H1 (cell line): ENCODE measurements around the gene EHBP1. TPM values are rescaled to one million over a fixed set of nuclear protein-coding genes. Genes with fewer than 3 reads are reported as not detected.

Source experiments
- CTCF ChIA-PET: fragments of 300-600 bp; sonication (Branson Sonifier 250); formaldehyde crosslinking; loops from one replicate; lab custom pipeline; 2021; ENCODE audit not compliant: partially characterized antibody; lab: Charles Lee
- POLR2A ChIA-PET: fragments of 300-600 bp; sonication (Branson Sonifier 250); formaldehyde crosslinking; loops from one replicate; lab custom pipeline; 2021; ENCODE audit warnings: inconsistent platforms; ENCODE audit not compliant: partially characterized antibody; lab: Charles Lee
- DNase-seq, 2 experiments: peaks; one replicate each; pipeline versions ENCODE4 v3.0.0 to v3.0.0-alpha.2; 2010 to 2022; ENCODE audit warnings: low spot score in 2 of 2, low read depth in 1 of 2, mixed read lengths in 1 of 2
- FAIRE-seq: peaks from 2 replicates; lab custom pipeline; 2011; peaks lifted over from hg19 to GRCh38; lab: Jason Lieb, UNC
- H2AFZ ChIP-seq: 2 replicates; pipeline ENCODE4 v1.8.1; 2012; ENCODE audit warnings: low read length, inconsistent platforms
- H2AK5ac ChIP-seq: 2 replicates; pipeline ENCODE4 v1.6.1; 2013; ENCODE audit warnings: low read depth, low read length
- H2BK120ac ChIP-seq: replicated peaks from 2 replicates; pipeline ENCODE3; 2013; ENCODE audit warnings: low read depth, low read length, inconsistent platforms
- H2BK12ac ChIP-seq: 2 replicates; pipeline ENCODE4 v1.6.1; 2013; ENCODE audit warnings: low read depth, low read length
- H2BK15ac ChIP-seq: 2 replicates; pipeline ENCODE4 v1.6.1; 2013; ENCODE audit warnings: low read length
- H2BK20ac ChIP-seq: 2 replicates; pipeline ENCODE4 v1.6.1; 2013; ENCODE audit warnings: low read length
- H2BK5ac ChIP-seq: 2 replicates; pipeline ENCODE4 v1.6.1; 2013; ENCODE audit warnings: low read depth, low read length
- H3K14ac ChIP-seq: 2 replicates; pipeline ENCODE4 v1.6.1; 2013; ENCODE audit warnings: inconsistent platforms; ENCODE audit not compliant: insufficient read length
- H3K18ac ChIP-seq: 2 replicates; pipeline ENCODE4 v1.6.1; 2013; ENCODE audit warnings: low read length; ENCODE audit errors: extremely low read depth
- H3K23ac ChIP-seq: 2 replicates; pipeline ENCODE4 v1.6.1; 2013; ENCODE audit warnings: inconsistent platforms; ENCODE audit not compliant: insufficient read length
- H3K23me2 ChIP-seq: 2 replicates; pipeline ENCODE4 v1.6.1; 2013; ENCODE audit warnings: low read depth, low read length
- H3K27ac ChIP-seq: 2 replicates; pipeline ENCODE4 v1.6.1; 2011; ENCODE audit warnings: low read depth, low read length, inconsistent platforms
- H3K27me3 ChIP-seq, 4 experiments: replicated peaks in 1 of 4; 1 replicate in 1 of 4; 2 replicates in 3 of 4; pipeline versions ENCODE4 v1.6.1 to v1.8.1; 2011 to 2013; ENCODE audit warnings: low read length in 3 of 4, mild to moderate bottlenecking in 3 of 4, inconsistent platforms in 2 of 4, mixed read lengths in 2 of 4, moderate library complexity in 1 of 4; ENCODE audit not compliant: control insufficient read depth in 3 of 4, insufficient read depth in 3 of 4; ENCODE audit errors: extremely low read depth in 1 of 4
- H3K36me3 ChIP-seq, 4 experiments: 2 replicates each; pipeline versions ENCODE4 v1.6.1 to v1.8.1; 2011 to 2013; ENCODE audit warnings: mild to moderate bottlenecking in 4 of 4, low read length in 3 of 4, moderate library complexity in 2 of 4, control low read depth in 1 of 4, inconsistent platforms in 1 of 4; ENCODE audit not compliant: insufficient read depth in 4 of 4, control insufficient read depth in 2 of 4
- H3K4ac ChIP-seq: replicated peaks from 2 replicates; pipeline ENCODE3; 2013; ENCODE audit warnings: low read length, low read depth, mixed read lengths, inconsistent platforms; ENCODE audit not compliant: insufficient read length
- H3K4me1 ChIP-seq, 4 experiments: replicated peaks in 1 of 4; 1 replicate in 1 of 4; 2 replicates in 3 of 4; pipeline versions ENCODE4 v1.6.1 to v1.8.1; 2011 to 2013; ENCODE audit warnings: low read length in 3 of 4, inconsistent platforms in 2 of 4, mixed read lengths in 1 of 4; ENCODE audit not compliant: insufficient read depth in 4 of 4, control insufficient read depth in 3 of 4
- H3K4me2 ChIP-seq, 2 experiments: 2 replicates each; pipeline versions ENCODE4 v1.6.1 to v1.8.1; 2011 to 2013; ENCODE audit warnings: low read depth in 2 of 2, low read length in 2 of 2, control low read depth in 1 of 2, inconsistent platforms in 1 of 2, mild to moderate bottlenecking in 1 of 2; ENCODE audit not compliant: insufficient read depth in 1 of 2
- H3K4me3 ChIP-seq, 4 experiments: fragments of 200-600, 300-600 bp in 1 of 4; sonication (generic), shearing (Covaris generic), sonication (Bioruptor Twin) in 1 of 4; 2 replicates each; pipeline versions ENCODE4 v1.5.1 to v1.8.1; 2011 to 2016; ENCODE audit warnings: low read length in 4 of 4, low read depth in 3 of 4, control low read depth in 2 of 4, inconsistent platforms in 2 of 4, mild to moderate bottlenecking in 2 of 4, mixed read lengths in 1 of 4, moderate library complexity in 1 of 4; ENCODE audit not compliant: insufficient read depth in 2 of 4; ENCODE audit errors: extremely low read depth in 1 of 4
- H3K56ac ChIP-seq: replicated peaks from 2 replicates; pipeline ENCODE3; 2013; ENCODE audit warnings: low read depth, mild to moderate bottlenecking, mixed read lengths, low read length, inconsistent platforms; ENCODE audit not compliant: insufficient read length
- H3K79me1 ChIP-seq: 2 replicates; pipeline ENCODE4 v1.6.1; 2013; ENCODE audit warnings: low read depth, low read length, control low read depth
- H3K79me2 ChIP-seq, 2 experiments: 2 replicates each; pipeline versions ENCODE4 v1.6.1 to v1.8.1; 2012 to 2013; ENCODE audit warnings: low read length in 2 of 2, mild to moderate bottlenecking in 2 of 2, inconsistent platforms in 1 of 2; ENCODE audit not compliant: insufficient read depth in 2 of 2, control insufficient read depth in 1 of 2
- H3K9ac ChIP-seq, 4 experiments: replicated peaks in 1 of 4; 1 replicate in 1 of 4; 2 replicates in 3 of 4; pipeline versions ENCODE4 v1.6.1 to v1.8.1; 2011 to 2013; ENCODE audit warnings: low read depth in 3 of 4, low read length in 3 of 4, control low read depth in 2 of 4, mild to moderate bottlenecking in 2 of 4, moderate library complexity in 2 of 4, inconsistent platforms in 1 of 4; ENCODE audit errors: extremely low read depth in 1 of 4
- H3K9me3 ChIP-seq, 2 experiments: 2 replicates each; pipeline versions ENCODE4 v1.6.1 to v1.8.1; 2012 to 2013; ENCODE audit warnings: mild to moderate bottlenecking in 2 of 2, moderate library complexity in 2 of 2, control low read depth in 1 of 2, inconsistent platforms in 1 of 2, low read depth in 1 of 2, low read length in 1 of 2, mixed read lengths in 1 of 2; ENCODE audit not compliant: insufficient read depth in 2 of 2
- H4K20me1 ChIP-seq, 2 experiments: replicated peaks in 1 of 2; 2 replicates each; pipeline versions ENCODE3 to v1.8.1; 2011 to 2013; ENCODE audit warnings: inconsistent platforms in 2 of 2, low read length in 2 of 2, mild to moderate bottlenecking in 1 of 2; ENCODE audit not compliant: insufficient read depth in 2 of 2, control insufficient read depth in 1 of 2
- H4K5ac ChIP-seq: 2 replicates; pipeline ENCODE4 v1.6.1; 2013; ENCODE audit warnings: low read length, low read depth, mixed read lengths, inconsistent platforms; ENCODE audit not compliant: insufficient read length
- H4K8ac ChIP-seq: 2 replicates; pipeline ENCODE4 v1.8.0; 2013; ENCODE audit warnings: mild to moderate bottlenecking, moderate library complexity, low read length, inconsistent platforms; ENCODE audit not compliant: insufficient read depth; ENCODE audit errors: extremely low read depth
- H4K91ac ChIP-seq: replicated peaks from 2 replicates; pipeline ENCODE3; 2013; ENCODE audit warnings: low read length, mixed read lengths, inconsistent platforms; ENCODE audit not compliant: insufficient read length
- WGBS, 2 experiments: shearing (Covaris generic) in 1 of 2; methylation state at CpG; one replicate each; pipeline versions ENCODE4 v1.1.6 to v1.1.7; 2013 to 2015; ENCODE audit warnings: low lambda C conversion rate in 2 of 2, mixed read lengths in 2 of 2, inconsistent platforms in 1 of 2, low coverage in 1 of 2, missing lambda C conversion rate in 1 of 2; ENCODE audit not compliant: insufficient replicate concordance in 2 of 2, insufficient coverage in 1 of 2, insufficient read length in 1 of 2; ENCODE audit errors: extremely low coverage in 1 of 2, missing lambda C conversion rate in 1 of 2; 5-methylcytosine and 5-hydroxymethylcytosine counted together
- polyA plus RNA-seq, 7 experiments: library from polyadenylated mRNA; depleted of rRNA in 3 of 7; stranded (reverse) in 5 of 7; unstranded in 2 of 7; fragments of >200 nt in 5 of 7; fragments of 200-250 nt in 2 of 7; gene quantifications; 1 replicate in 5 of 7; 2 replicates in 1 of 7; 4 replicates in 1 of 7; pipeline versions ENCODE4 v1.2.1 to v1.2.3, GENCODE V29; 2011 to 2013; ENCODE audit warnings: missing spikeins in 2 of 7, mixed read lengths in 2 of 7
- total RNA-seq: library from RNA; stranded (reverse); fragmentation: NEBNext Ultra II Directional; extraction: Animal tissue kit (Norgen Biotek cat#: 25700); gene quantifications from 2 replicates; pipeline ENCODE4 v1.2.1, GENCODE V29; 2021

The EHBP1 gene
- total and polyA plus RNA-seq, 2 of the 8 experiments (the other 6 are each of a cell fraction or from before 2014, with no cell fraction given), result 12.0 to 64.1 TPM

DNA sequence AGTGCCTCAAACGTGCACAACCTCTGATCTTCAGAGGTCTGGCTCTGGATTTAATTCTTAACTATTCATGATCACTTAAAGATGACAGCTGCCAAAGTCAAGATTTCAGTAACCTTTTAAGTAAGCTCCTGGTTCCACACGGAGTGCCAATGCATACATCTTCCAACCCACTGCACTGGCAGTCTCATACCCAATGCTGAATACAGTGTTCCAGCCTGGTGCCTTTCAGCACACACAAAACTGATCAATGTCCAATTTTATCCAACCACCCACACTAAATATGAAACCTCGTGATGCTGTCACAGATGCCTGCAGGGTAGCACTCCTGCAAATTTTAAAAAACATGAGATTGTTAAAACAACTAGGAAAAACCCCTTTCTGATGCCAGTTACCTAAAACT, 84.0 kb downstream of the EHBP1 start:
- Histone ChIP-seq H3K23me2 (no peaks in the 10 kb centered on the region), H3K9ac (no peak overlapping the region), H2AK5ac (no peak overlapping the region), H3K18ac (no peak overlapping the region), H3K36me3 (no peaks in the 10 kb centered on the region), H4K20me1 (peaks cover 0 to 4% of the 10 kb centered on the region in 2 experiments), H2BK5ac (no peak overlapping the region), H3K4ac (no peak overlapping the region), H3K27ac (no peak overlapping the region), H2BK15ac (no peak overlapping the region), H3K14ac (no peak overlapping the region), H4K91ac (no peak overlapping the region), H3K23ac (no peak overlapping the region), H3K4me1 (no peaks in the 10 kb centered on the region), H3K4me3 (no peak overlapping the region), H3K79me2 (peaks cover 0 to 2% of the 10 kb centered on the region in 2 experiments; a peak in 1 of 4 replicates), H2AFZ (no peak overlapping the region), H2BK20ac (no peak overlapping the region), H3K56ac (no peak overlapping the region), H2BK12ac (no peak overlapping the region), H3K79me1 (no peaks in the 10 kb centered on the region; the same call in 1 of the 2 replicates), H3K27me3 (no peaks in the 10 kb centered on the region), H3K4me2 (no peak overlapping the region), H3K9me3 (no peaks in the 10 kb centered on the region), H2BK120ac (no peak overlapping the region), H4K8ac (no peak overlapping the region), H4K5ac (no peak overlapping the region)
- CTCF ChIA-PET, result interaction anchor here (0.9 to 1.9 kb wide), 3 partner anchors 10 to 236 kb away, joined by 4 to 8 read pairs (median 5); no protein-coding TSS in a partner anchor
- POLR2A ChIA-PET, result no interaction called here
- WGBS, 2 experiments, result 78% methylated on average over 3 of the region's 3 CpGs; no CpG with 5 or more reads in 1 of the 2 experiments
- FAIRE-seq (no peak), DNase-seq (no peak)
